Activated T-cell treated with anti-CD3 and anti-CD28 coated beads, Interleukin-2, amount 50 U/mL, for 4 hours (primary cell): ENCODE results near the gene SEC16A. TPM values are rescaled to one million over a fixed set of nuclear protein-coding genes. Genes with fewer than 3 reads are reported as not detected.
A peak's percentile ranks its signal among the peaks of the same experiment; 100 is the strongest.

Experiments used
- ATAC-seq, 2 donors: fragments of 200-7000 bp; cut with Tn5 transposase; one replicate each; pipeline ENCODE4 v1.10.0; 2021
- DNase-seq: peaks from one replicate; pipeline ENCODE4 v3.0.0-alpha.2; 2020
- H3K27me3 Mint-ChIP-seq: one replicate; pipeline ENCODE4 v1.8.0; 2021; ENCODE audit warnings: low read depth, mixed read lengths
- H3K36me3 Mint-ChIP-seq: one replicate; pipeline ENCODE4 v1.8.0; 2022; ENCODE audit warnings: mixed read lengths; ENCODE audit not compliant: insufficient read depth
- H3K4me1 Mint-ChIP-seq: one replicate; pipeline ENCODE4 v1.8.0; 2021; ENCODE audit warnings: low read depth, mixed read lengths
- H3K4me3 Mint-ChIP-seq: one replicate; pipeline ENCODE4 v1.8.0; 2021; ENCODE audit warnings: mild to moderate bottlenecking, moderate library complexity, mixed read lengths
- H3K9me3 Mint-ChIP-seq: one replicate; pipeline ENCODE4 v1.8.0; 2021; ENCODE audit warnings: mixed read lengths
- total RNA-seq, 3 donors: library from RNA; stranded (reverse); gene quantifications; one replicate each; pipeline ENCODE4 v1.2.1, GENCODE V29; 2021

SEC16A gene
- total RNA-seq, 3 donors from 2014 or later: 76.6 to 84.0 (median 78.9) TPM

- Mint-ChIP-seq H3K9me3 (no peaks in the 10 kb centered on the region), H3K4me3 (peak overlapping the region; percentile 35), H3K36me3 (peaks cover 19% of the 10 kb centered on the region), H3K27me3 (no peaks in the 10 kb centered on the region), H3K4me1 (peaks cover 61% of the 10 kb centered on the region)
- no peak for DNase-seq
- no peak for ATAC-seq
Measured at GRCh38 chr9:136401173-136401922, 81.5 kb downstream of the SEC16A start.

GRCh38 chr9:136400038-136400834 is 82.6 kb downstream of the SEC16A start, which contains the start of gene SNAPC4:
SNAPC4 (minus strand) TSS chr9:136400170; CDS start chr9:136398428, 1,742 bp downstream.
- no peaks in the 10 kb centered on the region for H3K27me3 Mint-ChIP-seq
- H3K9me3 Mint-ChIP-seq: no peaks in the 10 kb centered on the region
- H3K4me1 Mint-ChIP-seq: peaks cover 54% of the 10 kb centered on the region
- H3K4me3 Mint-ChIP-seq: peak within 1 kb of the TSS; percentile 91
- DNase-seq (peak; percentile 84), ATAC-seq (peak; percentile 82 to 84)
- peaks cover 13% of the 10 kb centered on the region for H3K36me3 Mint-ChIP-seq

GRCh38 chr9:136399176-136400037 is 83.4 kb downstream of the SEC16A start:
- no peaks in the 10 kb centered on the region for H3K9me3 Mint-ChIP-seq
- peak overlapping the region; percentile 91 for H3K4me3 Mint-ChIP-seq
- ATAC-seq (peak; percentile 35 to 42), DNase-seq (peak; percentile 27)
- H3K4me1 Mint-ChIP-seq: peaks cover 45% of the 10 kb centered on the region
- no peaks in the 10 kb centered on the region for H3K27me3 Mint-ChIP-seq
- peaks cover 18% of the 10 kb centered on the region for H3K36me3 Mint-ChIP-seq

GRCh38 chr9:136398286-136398685 is 84.6 kb downstream of the SEC16A start:
- no peak for DNase-seq
- H3K4me1 Mint-ChIP-seq: peaks cover 34% of the 10 kb centered on the region
- no peaks in the 10 kb centered on the region for H3K9me3 Mint-ChIP-seq
- ATAC-seq: no peak
- H3K4me3 Mint-ChIP-seq: peak overlapping the region; percentile 91
- H3K27me3 Mint-ChIP-seq: no peaks in the 10 kb centered on the region
- H3K36me3 Mint-ChIP-seq: peaks cover 16% of the 10 kb centered on the region

DNA sequence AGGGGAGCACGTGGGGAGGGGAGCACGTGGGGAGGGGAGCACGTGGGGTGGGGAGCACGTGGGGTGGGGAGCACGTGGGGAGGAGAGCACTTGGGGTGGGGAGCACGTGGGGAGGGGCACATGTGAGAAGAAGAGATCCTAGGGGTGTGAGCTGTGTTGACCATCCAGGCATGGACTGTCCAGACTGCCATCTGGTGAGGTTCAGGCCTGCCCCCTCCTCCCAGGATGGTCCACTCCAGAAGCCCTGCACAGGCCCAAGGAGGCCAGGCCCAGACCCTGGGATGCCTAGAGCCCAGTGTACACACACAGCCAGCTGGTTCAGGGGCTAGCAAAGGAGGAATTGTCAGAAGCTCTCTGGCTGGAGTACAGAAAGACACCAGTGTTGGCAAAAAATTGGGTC is 85.2 kb downstream of the SEC16A start:
- Mint-ChIP-seq H3K9me3 (no peaks in the 10 kb centered on the region), H3K4me1 (peaks cover 32% of the 10 kb centered on the region), H3K36me3 (peaks cover 16% of the 10 kb centered on the region), H3K27me3 (no peaks in the 10 kb centered on the region), H3K4me3 (no peak overlapping the region)
- DNase-seq: no peak
- ATAC-seq: no peak

GRCh38 chr9:136396219-136396515 is 86.7 kb downstream of the SEC16A start:
- Mint-ChIP-seq H3K27me3 (no peaks in the 10 kb centered on the region), H3K36me3 (peaks cover 26% of the 10 kb centered on the region), H3K4me1 (peaks cover 23% of the 10 kb centered on the region), H3K9me3 (no peaks in the 10 kb centered on the region), H3K4me3 (no peak overlapping the region)
- ATAC-seq: no peak
- no peak for DNase-seq

DNA sequence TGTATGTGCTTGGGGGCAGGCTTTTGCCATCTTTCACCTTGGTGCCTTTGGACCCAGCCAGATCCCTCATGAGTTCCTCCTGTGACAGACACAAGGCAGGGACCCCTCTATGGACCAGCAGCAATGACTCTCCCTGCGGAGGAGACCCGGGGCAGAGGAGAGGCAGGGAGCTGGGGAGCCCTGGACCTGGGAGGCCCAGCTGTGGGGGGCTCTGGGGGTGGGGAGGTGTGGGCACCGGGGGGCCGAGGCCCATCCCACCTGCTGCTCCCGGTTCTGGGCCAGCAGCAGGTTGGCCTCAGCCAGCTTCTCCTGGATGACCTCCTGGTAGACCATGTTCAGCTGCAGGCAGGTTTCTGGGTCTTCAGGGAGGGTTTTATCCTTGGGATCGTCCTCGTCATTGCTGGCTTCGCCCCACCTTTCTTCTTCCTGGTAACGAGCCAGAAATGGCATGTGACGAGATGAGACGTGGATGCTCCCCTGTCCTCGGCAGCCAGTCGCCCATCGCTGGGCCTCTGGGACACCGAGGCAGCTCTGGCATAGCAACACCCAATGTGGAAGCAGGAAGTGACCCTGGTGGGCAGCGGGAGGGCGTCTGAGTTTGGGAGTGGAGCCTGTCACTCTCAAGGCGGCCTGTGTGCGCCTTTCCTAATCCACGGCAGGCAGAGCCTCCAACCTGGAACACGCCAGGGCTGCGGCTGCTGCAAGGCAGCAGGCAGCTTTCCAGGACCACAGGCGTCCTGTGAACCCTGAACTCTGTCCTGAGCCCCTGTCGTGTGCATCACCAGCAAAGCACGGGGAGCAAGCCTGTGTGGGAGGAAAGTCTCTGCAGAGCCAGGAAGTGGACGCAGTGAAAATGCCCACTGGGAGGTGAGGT is 87.3 kb downstream of the SEC16A start:
- H3K9me3 Mint-ChIP-seq: no peaks in the 10 kb centered on the region
- peaks cover 27% of the 10 kb centered on the region for H3K36me3 Mint-ChIP-seq
- ATAC-seq: no peak
- DNase-seq: no peak
- no peak overlapping the region for H3K4me3 Mint-ChIP-seq
- no peaks in the 10 kb centered on the region for H3K27me3 Mint-ChIP-seq
- peaks cover 21% of the 10 kb centered on the region for H3K4me1 Mint-ChIP-seq

DNA sequence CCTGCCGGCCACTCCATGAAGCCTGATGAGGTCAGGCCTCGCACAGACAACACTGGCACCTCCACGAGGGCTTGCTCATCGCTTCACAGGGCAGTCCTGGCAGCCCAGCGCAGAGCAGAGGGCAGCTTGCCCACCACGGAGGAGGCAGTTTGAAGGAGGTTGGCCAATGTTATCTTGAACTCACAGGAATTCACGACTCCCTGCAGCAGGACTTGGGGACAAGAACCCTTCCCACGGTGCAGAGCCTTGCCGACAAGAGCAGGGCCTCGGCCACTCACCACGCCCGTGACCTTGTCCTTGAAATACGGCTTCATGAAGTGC is 87.9 kb downstream of the SEC16A start:
- Mint-ChIP-seq H3K4me3 (no peak overlapping the region), H3K4me1 (peaks cover 17% of the 10 kb centered on the region), H3K9me3 (no peaks in the 10 kb centered on the region), H3K36me3 (peaks cover 27% of the 10 kb centered on the region), H3K27me3 (no peaks in the 10 kb centered on the region)
- DNase-seq (no peak), ATAC-seq (no peak)

DNA sequence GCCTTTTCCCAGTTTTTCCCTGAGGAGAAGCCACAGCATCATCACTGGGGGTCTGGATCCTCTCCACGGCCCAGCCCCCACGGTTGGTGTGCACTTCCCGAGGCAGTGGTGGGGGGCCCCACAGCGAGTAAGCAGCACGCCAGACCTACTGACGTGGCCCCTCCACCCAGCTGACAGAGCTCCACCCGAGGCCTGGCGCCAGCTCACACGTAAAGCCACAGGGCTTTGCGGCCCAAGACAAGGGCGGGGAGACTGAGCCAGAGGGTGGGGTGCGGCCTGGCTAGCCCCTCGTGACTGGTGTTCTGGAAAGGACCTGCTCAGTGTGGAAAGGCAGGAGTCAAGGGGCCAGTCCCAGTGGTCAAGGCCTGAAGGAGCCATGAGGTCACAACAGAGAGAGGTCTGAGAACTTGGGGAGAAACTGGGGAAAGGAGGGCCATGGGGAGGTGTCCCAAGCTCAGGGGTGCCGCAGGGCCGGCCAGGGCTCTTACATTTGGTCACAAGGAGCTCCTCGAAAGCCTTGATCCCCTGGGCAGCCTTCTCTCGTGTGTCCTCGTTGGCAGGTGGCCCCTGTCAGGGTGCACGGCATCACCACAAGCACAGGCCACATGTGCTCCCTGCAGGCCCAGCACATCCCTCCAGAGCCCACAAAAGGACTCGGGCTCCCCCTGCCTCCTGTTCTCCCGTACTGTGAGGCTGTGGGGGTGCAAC is 88.4 kb downstream of the SEC16A start:
- H3K27me3 Mint-ChIP-seq: no peaks in the 10 kb centered on the region
- ATAC-seq (no peak), DNase-seq (no peak)
- no peak overlapping the region for H3K4me3 Mint-ChIP-seq
- H3K36me3 Mint-ChIP-seq: peaks cover 30% of the 10 kb centered on the region
- H3K4me1 Mint-ChIP-seq: peaks cover 17% of the 10 kb centered on the region
- no peaks in the 10 kb centered on the region for H3K9me3 Mint-ChIP-seq

DNA sequence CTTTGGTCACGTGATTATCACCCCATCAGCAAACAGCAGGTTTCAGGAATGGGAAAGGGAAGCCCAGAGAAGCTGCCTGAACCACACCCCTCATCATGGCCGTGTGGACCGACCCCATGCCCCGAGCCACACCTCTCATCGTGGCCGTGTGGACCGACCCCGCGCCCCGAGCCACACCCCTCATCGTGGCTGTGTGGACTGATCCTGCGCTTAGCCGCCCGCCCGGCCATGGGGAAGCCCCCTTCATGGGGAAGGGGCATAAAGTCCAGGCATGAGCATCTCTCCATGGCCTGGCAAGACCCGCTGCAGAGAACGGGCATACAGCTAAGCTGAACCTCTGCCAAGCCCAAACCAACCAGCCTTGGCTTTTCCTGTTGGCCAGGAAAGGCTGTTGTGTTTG is 89.3 kb downstream of the SEC16A start:
- H3K27me3 Mint-ChIP-seq: no peaks in the 10 kb centered on the region
- no peak overlapping the region for H3K4me3 Mint-ChIP-seq
- H3K9me3 Mint-ChIP-seq: no peaks in the 10 kb centered on the region
- ATAC-seq (no peak), DNase-seq (no peak)
- peaks cover 9% of the 10 kb centered on the region for H3K4me1 Mint-ChIP-seq
- peaks cover 29% of the 10 kb centered on the region for H3K36me3 Mint-ChIP-seq

- no peak for ATAC-seq
- Mint-ChIP-seq H3K4me3 (no peak overlapping the region), H3K36me3 (peaks cover 30% of the 10 kb centered on the region)
Measured at GRCh38 chr9:136392538-136393449, 90.0 kb downstream of the SEC16A start.

DNA sequence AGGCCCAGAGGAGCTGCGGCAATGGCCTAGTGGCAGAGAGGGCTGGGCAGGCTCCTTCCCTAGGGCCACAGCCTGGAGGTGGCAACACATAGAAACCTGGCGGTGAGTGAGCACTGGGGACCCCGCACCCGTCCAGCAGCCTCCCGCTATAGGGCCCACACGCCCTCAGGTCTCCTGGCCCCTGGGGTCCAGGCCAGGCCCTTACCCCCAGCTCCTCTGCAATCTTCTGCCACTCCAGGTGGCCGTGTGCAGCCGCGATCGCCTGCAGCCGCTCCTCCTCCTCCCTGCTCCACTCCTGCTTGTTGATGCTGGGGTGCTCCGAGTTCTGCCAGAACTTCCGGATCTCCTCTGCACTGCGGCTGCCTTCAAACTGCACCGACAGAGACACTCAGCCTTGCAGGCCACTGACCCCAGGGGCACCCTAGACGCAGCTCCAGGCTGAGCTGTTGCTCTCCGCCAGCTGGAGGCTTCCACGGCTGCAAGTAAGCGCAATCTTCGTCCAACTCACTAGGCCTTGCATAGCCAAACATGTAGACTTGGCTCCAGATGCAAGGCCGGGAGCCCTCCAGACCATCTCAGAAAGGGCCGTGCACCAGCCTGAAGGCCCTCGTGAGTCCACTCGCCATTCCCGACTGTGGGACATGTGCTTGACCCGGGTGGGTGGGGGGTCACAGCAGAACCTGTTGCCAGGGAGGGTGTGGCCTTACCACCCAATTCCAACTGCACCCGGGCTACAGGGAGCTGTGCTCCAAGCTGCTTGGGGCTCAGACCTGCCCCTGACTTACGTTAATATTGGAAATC is 90.9 kb downstream of the SEC16A start:
- Mint-ChIP-seq H3K4me3 (no peak overlapping the region), H3K36me3 (peaks cover 33% of the 10 kb centered on the region), H3K4me1 (peaks cover 2% of the 10 kb centered on the region), H3K9me3 (no peaks in the 10 kb centered on the region), H3K27me3 (no peaks in the 10 kb centered on the region)
- ATAC-seq (no peak), DNase-seq (no peak)

More at GRCh38 chr9:136392538-136393449, 90.0 kb downstream of the SEC16A start:
- Mint-ChIP-seq H3K4me1 (peaks cover 4% of the 10 kb centered on the region), H3K9me3 (no peaks in the 10 kb centered on the region), H3K27me3 (no peaks in the 10 kb centered on the region)
- DNase-seq: no peak
